Mammary epithelial cell (primary cell): ENCODE results near the gene UPF2.

Source experiments
- CTCF ChIP-seq, 2 donors: IDR thresholded peaks in 1 of 2; conservative IDR thresholded peaks in 1 of 2; 2 replicates each; pipeline ENCODE4 v1.5.1; 2011 to 2012; ENCODE audit warnings: inconsistent platforms in 2 of 2, low read length in 2 of 2, mild to moderate bottlenecking in 2 of 2, control low read depth in 1 of 2, low read depth in 1 of 2; ENCODE audit not compliant: insufficient read depth in 1 of 2; ENCODE audit errors: extremely low read depth in 1 of 2
- EZH2 ChIP-seq: IDR thresholded peaks from 2 replicates; pipeline ENCODE4 v1.6.1; 2012; ENCODE audit warnings: low read length, inconsistent platforms, borderline replicate concordance

- no peak for TF ChIP-seq CTCF (conservative IDR thresholded peaks at IDR 0.05 in 1 of 2, IDR thresholded peaks at IDR 0.05 in 1 of 2; ENCODE audit: extremely low read depth in 1 of 2, insufficient read depth in 1 of 2, low read depth in 1 of 2, low read length in 2 of 2)
- no peak for TF ChIP-seq EZH2
Measured at GRCh38 chr10:11901454-11901832, 141.2 kb downstream of the UPF2 start.
